Measurements from ENCODE around the gene ADPRM. TPM values are rescaled to one million over a fixed set of nuclear protein-coding genes. Genes with fewer than 3 reads are reported as not detected.

The ADPRM gene
- total and polyA plus RNA-seq, 12 donors: 3.5 to 7.3 (median 4.6) TPM

GRCh38 chr17:10698096-10698818, 863 bp downstream of the ADPRM start:
- ATAC-seq: no peak
- intact Hi-C loops (cut with DNase I): no loop called here
- TF ChIP-seq CTCF (IDR thresholded peaks at IDR 0.05): no peak
- H3K9me3 ChIP-seq: no peaks in the 10 kb centered on the region
- H3K4me3 ChIP-seq: peak overlapping the region; percentile 84 to 99 (median 91)
- 18 to 21% methylated on average over 18 of the region's 18 CpGs for whole genome bisulfite sequencing, 2 donors
- peak overlapping the region; percentile 77 to 98 (median 94) for H3K27ac ChIP-seq
- H3K27me3 ChIP-seq: no peaks in the 10 kb centered on the region
- DNase-seq: no peak
- H3K36me3 ChIP-seq: peaks cover 0 to 25% (median 10%) of the 10 kb centered on the region in 9 donors
- H3K4me1 ChIP-seq: peaks cover 6 to 48% (median 31%) of the 10 kb centered on the region in 9 donors

GRCh38 chr17:10699856-10700255, 2.5 kb downstream of the ADPRM start:
- Histone ChIP-seq H3K9me3 (no peaks in the 10 kb centered on the region), H3K4me1 (peaks cover 6 to 48% (median 31%) of the 10 kb centered on the region in 9 donors), H3K36me3 (peaks cover 0 to 11% (median 5%) of the 10 kb centered on the region in 9 donors), H3K4me3 (no peak overlapping the region), H3K27me3 (no peaks in the 10 kb centered on the region), H3K27ac (peak overlapping the region in 1 of 10 donors; percentile 12)
- intact Hi-C loops (cut with DNase I): no loop called here
- DNase-seq (no peak), ATAC-seq (no peak)
- WGBS, 2 donors: 86 to 92% methylated on average over 1 of the region's 1 CpG
- no peak for TF ChIP-seq CTCF (IDR thresholded peaks at IDR 0.05)

- intact Hi-C loops (cut with DNase I): no loop called here
- TF ChIP-seq CTCF (IDR thresholded peaks at IDR 0.05): no peak
- Histone ChIP-seq H3K4me3 (no peak overlapping the region), H3K27me3 (no peaks in the 10 kb centered on the region), H3K9me3 (no peaks in the 10 kb centered on the region), H3K4me1 (peaks cover 0 to 35% (median 20%) of the 10 kb centered on the region in 9 donors), H3K36me3 (peaks cover 0 to 31% (median 23%) of the 10 kb centered on the region in 9 donors), H3K27ac (no peak overlapping the region)
- DNase-seq (no peak), ATAC-seq (no peak)
- WGBS, 2 donors: 53 to 67% methylated on average over 2 of the region's 2 CpGs
Measured at GRCh38 chr17:10702574-10702973, 5.2 kb downstream of the ADPRM start.

GRCh38 chr17:10705727-10706126, 8.3 kb downstream of the ADPRM start:
- Histone ChIP-seq H3K4me3 (no peak overlapping the region), H3K27ac (no peak overlapping the region), H3K36me3 (peaks cover 0 to 62% (median 28%) of the 10 kb centered on the region in 9 donors), H3K27me3 (no peaks in the 10 kb centered on the region), H3K4me1 (peaks cover 0 to 14% (median 9%) of the 10 kb centered on the region in 9 donors), H3K9me3 (no peaks in the 10 kb centered on the region)
- ATAC-seq (no peak), DNase-seq (no peak)
- TF ChIP-seq CTCF (IDR thresholded peaks at IDR 0.05): no peak
- WGBS, 2 donors: 66 to 79% methylated on average over 5 of the region's 5 CpGs
- intact Hi-C loops (cut with DNase I): no loop called here

All from heart right ventricle (tissue), 16 donors.